DOHH2 (cell line): Measurements from ENCODE around the gene CCDC12.

ENCODE experiments used
- CTCF ChIP-seq: fragments of 200-600 bp; sonication (generic); IDR thresholded peaks from one replicate; pipeline ENCODE4 v1.5.1; 2014; ENCODE audit warnings: antibody characterized with exemption, mild to moderate bottlenecking, low read depth, low read length; ENCODE audit not compliant: poor library complexity, severe bottlenecking
- EZH2phosphoT487 ChIP-seq: fragments of 200-600 bp; sonication (generic); IDR thresholded peaks from 2 replicates; pipeline ENCODE4 v1.6.1; 2017; ENCODE audit warnings: borderline replicate concordance, mild to moderate bottlenecking, antibody characterized with exemption, low read length, moderate library complexity, mixed read lengths

- no peak for TF ChIP-seq CTCF
- no peak for TF ChIP-seq EZH2phosphoT487
These were observed 1.9 kb downstream of the CCDC12 start for GRCh38 chr3:46974421-46975171.
